Hematopoietic multipotent progenitor cell (in vitro differentiated cells): ENCODE measurements around the gene GRK2. TPM values are rescaled to one million over a fixed set of nuclear protein-coding genes. Genes with fewer than 3 reads are reported as not detected.
"Not testable (repeated sequence)": the region's sequence is repeated elsewhere in the genome, so short reads cannot be mapped to it uniquely, and the experiment has no call there.

Experiments
- DNase-seq, 3 donors: peaks; one replicate each; pipeline ENCODE4 v3.0.0-alpha.2; 2011 to 2015; ENCODE audit warnings: low read depth in 2 of 3, low spot score in 2 of 3
- total RNA-seq: library from RNA; depleted of rRNA; stranded (reverse); fragments of >200 nt; gene quantifications from one replicate; pipeline ENCODE4 v1.2.3, GENCODE V29; 2012

Gene GRK2
- total RNA-seq, 1 donor = 543 TPM

- DNase-seq = no peak
Observed at GRCh38 chr11:67253872-67254624, 12.2 kb upstream of the GRK2 start.

GRCh38 chr11:67254798-67255197 is 11.5 kb upstream of the GRK2 start:
- no peak for DNase-seq

GRCh38 chr11:67255353-67255752 is 10.9 kb upstream of the GRK2 start:
- no peak for DNase-seq

- DNase-seq = no peak
Observed at GRCh38 chr11:67255864-67256263, 10.4 kb upstream of the GRK2 start.

GRCh38 chr11:67256477-67257135 is 9.7 kb upstream of the GRK2 start:
- no peak for DNase-seq

GRCh38 chr11:67260406-67260805 is 5.9 kb upstream of the GRK2 start:
- no peak for DNase-seq

GRCh38 chr11:67260885-67261639 is 5.2 kb upstream of the GRK2 start:
- not testable (repeated sequence) for DNase-seq

GRCh38 chr11:67261640-67261945 is 4.7 kb upstream of the GRK2 start:
- no peak for DNase-seq

GRCh38 chr11:67261946-67262681 is 4.2 kb upstream of the GRK2 start:
- no peak for DNase-seq

- peak in 2 of 3 donors; percentile 78 to 85 for DNase-seq
Observed at GRCh38 chr11:67262731-67263675, 3.3 kb upstream of the GRK2 start.

- DNase-seq = no peak
Observed at GRCh38 chr11:67264260-67264659, 2.0 kb upstream of the GRK2 start.

- DNase-seq = no peak
Observed at GRCh38 chr11:67264877-67265632, 1.2 kb upstream of the GRK2 start.

- DNase-seq = peak in 2 of 3 donors; percentile 69 to 72
Observed at GRCh38 chr11:67265633-67266448, 432 bp upstream of the GRK2 start.

GRCh38 chr11:67267188-67268080 is 1.2 kb downstream of the GRK2 start:
- DNase-seq = no peak

GRCh38 chr11:67268081-67268961 is 2.0 kb downstream of the GRK2 start:
- peak in 2 of 3 donors; percentile 80 to 93 for DNase-seq

GRCh38 chr11:67268962-67269268 is 2.6 kb downstream of the GRK2 start:
- no peak for DNase-seq
